Measurements from ENCODE around the gene SYT14.

- no peak for TF ChIP-seq CTCF (IDR thresholded peaks at IDR 0.05)
- TF ChIP-seq POLR2A (IDR thresholded peaks at IDR 0.05) = no peak
Measured at GRCh38 chr1:210010161-210010560, 72.1 kb downstream of the SYT14 start.
